Measurements from ENCODE around the gene TSPAN16. TPM values are rescaled to one million over a fixed set of nuclear protein-coding genes. Genes with fewer than 3 reads are reported as not detected.

Gene TSPAN16
- total RNA-seq, 3 donors from 2014 or later = not detected

- H3K4me3 ChIP-seq = no peak overlapping the region
- H3K36me3 ChIP-seq = no peaks in the 10 kb centered on the region
- no peaks in the 10 kb centered on the region for H3K9me3 ChIP-seq
- H3K27me3 ChIP-seq = no peaks in the 10 kb centered on the region
- DNase-seq (ENCODE audit: low spot score in 2 of 2) = no peak
- no peak for TF ChIP-seq POLR2AphosphoS5 (IDR thresholded peaks at IDR 0.05)
- peak in 1 of 3 donors; percentile 11 for TF ChIP-seq CTCF (IDR thresholded peaks at IDR 0.05)
- intact Hi-C loops (cut with DNase I; ENCODE audit: low total_unique reads) = no loop called here
- H3K4me1 ChIP-seq = no peaks in the 10 kb centered on the region
- peak overlapping the region; percentile 6 to 38 for H3K27ac ChIP-seq
Measured at GRCh38 chr19:11286312-11286974, 9.5 kb upstream of the TSPAN16 start.

GRCh38 chr19:11288349-11288748 lies 7.6 kb upstream of the TSPAN16 start:
- Histone ChIP-seq H3K36me3 (no peaks in the 10 kb centered on the region), H3K4me1 (no peaks in the 10 kb centered on the region), H3K4me3 (no peak overlapping the region), H3K27me3 (no peaks in the 10 kb centered on the region), H3K27ac (no peak overlapping the region), H3K9me3 (no peaks in the 10 kb centered on the region)
- TF ChIP-seq POLR2A (IDR thresholded peaks at IDR 0.05) (no peak), POLR2AphosphoS5 (IDR thresholded peaks at IDR 0.05) (no peak), CTCF (IDR thresholded peaks at IDR 0.05) (peak in 2 of 3 donors; percentile 21 to 39)
- intact Hi-C loops (cut with DNase I; ENCODE audit: low total_unique reads) = no loop called here
- no peak for DNase-seq (ENCODE audit: low spot score in 2 of 2)

- Histone ChIP-seq H3K36me3 (no peaks in the 10 kb centered on the region), H3K27ac (no peak overlapping the region), H3K9me3 (no peaks in the 10 kb centered on the region), H3K4me3 (no peak overlapping the region), H3K4me1 (no peaks in the 10 kb centered on the region), H3K27me3 (no peaks in the 10 kb centered on the region)
- intact Hi-C loops (cut with DNase I; ENCODE audit: low total_unique reads) = loop anchor here (10.0 kb wide), 1 partner anchor 195 kb away; the partner anchor contains the start of gene ELAVL3
- TF ChIP-seq POLR2A (IDR thresholded peaks at IDR 0.05) (no peak), CTCF (IDR thresholded peaks at IDR 0.05) (no peak), POLR2AphosphoS5 (IDR thresholded peaks at IDR 0.05) (no peak)
- no peak for DNase-seq (ENCODE audit: low spot score in 2 of 2)
Measured at GRCh38 chr19:11290256-11290655, 5.7 kb upstream of the TSPAN16 start.

- TF ChIP-seq CTCF (IDR thresholded peaks at IDR 0.05) (no peak), POLR2AphosphoS5 (IDR thresholded peaks at IDR 0.05) (no peak), POLR2A (IDR thresholded peaks at IDR 0.05) (no peak)
- H3K27me3 ChIP-seq = no peaks in the 10 kb centered on the region
- intact Hi-C loops (cut with DNase I; ENCODE audit: low total_unique reads) = loop anchor here (10.0 kb wide), 1 partner anchor 193 kb away; the partner anchor contains the start of gene ELAVL3
- H3K36me3 ChIP-seq = no peaks in the 10 kb centered on the region
- H3K4me3 ChIP-seq = no peak overlapping the region
- H3K9me3 ChIP-seq = no peaks in the 10 kb centered on the region
- H3K27ac ChIP-seq = no peak overlapping the region
- no peaks in the 10 kb centered on the region for H3K4me1 ChIP-seq
- DNase-seq (ENCODE audit: low spot score in 2 of 2) = no peak
Measured at GRCh38 chr19:11291415-11291814, 4.5 kb upstream of the TSPAN16 start.

- intact Hi-C loops (cut with DNase I; ENCODE audit: low total_unique reads) = loop anchor here (10.0 kb wide), 1 partner anchor 193 kb away; the partner anchor contains the start of gene ELAVL3
- Histone ChIP-seq H3K9me3 (no peaks in the 10 kb centered on the region), H3K27ac (no peak overlapping the region), H3K36me3 (no peaks in the 10 kb centered on the region), H3K27me3 (no peaks in the 10 kb centered on the region), H3K4me1 (no peaks in the 10 kb centered on the region), H3K4me3 (no peak overlapping the region)
- no peak for DNase-seq (ENCODE audit: low spot score in 2 of 2)
- TF ChIP-seq POLR2AphosphoS5 (IDR thresholded peaks at IDR 0.05) (no peak), POLR2A (IDR thresholded peaks at IDR 0.05) (no peak), CTCF (IDR thresholded peaks at IDR 0.05) (no peak)
Measured at GRCh38 chr19:11291991-11292390, 4.0 kb upstream of the TSPAN16 start.

Data from breast epithelium (tissue), 4 donors.